ENCODE results near the gene MYOG. TPM values are rescaled to one million over a fixed set of nuclear protein-coding genes. Genes with fewer than 3 reads are reported as not detected.

MYOG gene
- total and polyA plus RNA-seq, 10 of the 15 experiments (the other 5 are each of a cell fraction or from before 2014, with no cell fraction given): not detected

DNA sequence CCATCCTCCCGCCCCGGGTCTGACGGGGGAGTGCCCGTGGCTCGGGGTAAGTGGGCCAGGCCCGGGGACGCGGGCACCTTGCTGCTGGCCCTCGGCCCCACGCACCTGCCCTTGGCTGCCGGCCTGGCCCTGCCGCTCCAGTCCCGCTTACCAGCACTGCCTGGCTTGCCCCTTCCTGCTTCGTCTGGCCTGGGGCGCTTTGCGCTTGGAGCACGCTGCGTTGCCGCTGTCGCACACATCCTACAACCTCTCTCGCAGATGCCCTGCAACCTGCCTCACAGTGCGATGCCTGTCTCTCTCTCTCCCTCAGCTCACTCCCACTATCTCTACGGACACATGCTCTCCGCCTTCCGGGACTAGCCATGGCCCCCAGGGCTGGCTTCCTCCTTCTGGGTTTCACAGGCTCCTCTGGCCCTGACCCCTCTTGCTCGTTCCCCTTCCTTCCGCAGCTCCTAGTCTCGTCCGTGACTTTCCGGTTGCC lies 9.7 kb downstream of the MYOG start (continued):
- TF ChIP-seq ZBED1 (IDR thresholded peaks at IDR 0.05; ENCODE audit: borderline replicate concordance) (no peak), NBN (IDR thresholded peaks at IDR 0.05) (no peak), CHD4 (IDR thresholded peaks at IDR 0.05) (no peak)

DNA sequence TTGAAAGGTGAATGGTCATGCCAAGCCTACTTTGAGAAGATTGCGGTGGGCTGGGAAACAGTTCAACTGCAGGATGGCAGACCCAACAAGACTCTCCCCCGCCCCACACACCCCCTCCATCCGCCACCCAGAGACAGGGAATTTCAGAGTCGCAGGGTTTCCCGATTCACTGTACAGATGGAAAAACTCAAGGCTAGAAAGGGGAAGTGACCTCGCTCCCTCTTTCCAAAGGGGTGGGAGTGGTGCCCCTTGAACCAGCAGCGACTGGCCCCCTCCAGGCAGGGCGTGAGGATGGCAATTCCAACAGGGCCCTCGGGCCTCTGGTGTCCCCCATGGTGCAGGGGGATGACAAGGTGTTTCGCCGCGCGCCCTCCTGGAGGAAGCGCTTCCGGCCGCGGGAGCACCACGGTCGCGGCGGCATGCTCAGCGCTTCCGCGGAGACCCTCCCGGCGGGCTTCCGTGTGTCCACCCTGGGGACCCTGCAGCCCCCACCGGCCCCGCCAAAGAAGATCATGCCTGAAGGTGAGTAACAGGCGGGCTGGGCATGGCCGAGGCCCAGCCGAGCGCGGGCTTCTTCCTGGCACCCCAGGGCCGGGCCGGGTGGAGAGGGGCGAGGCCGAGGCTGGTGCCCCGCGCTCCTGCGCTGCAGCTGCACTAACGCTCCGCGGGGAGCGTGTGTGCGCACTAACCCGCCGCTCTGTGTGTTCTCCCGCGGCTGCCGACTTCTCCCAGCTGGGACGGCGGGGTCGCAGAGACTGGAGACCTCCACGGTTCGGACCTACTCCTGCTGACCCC lies 10.4 kb downstream of the MYOG start:
- Histone ChIP-seq H3K4me2 (ENCODE audit: control insufficient read depth, insufficient read depth) (no peak overlapping the region), H3K27me3 (replicated peaks in 1 of 2; ENCODE audit: control insufficient read depth in 2 of 2, insufficient read depth in 2 of 2, low read length in 1 of 2) (peaks cover 3 to 13% of the 10 kb centered on the region in 2 experiments; a peak in 2 of 4 replicates), H2AFZ (ENCODE audit: control insufficient read depth, low read depth, low read length) (no peak overlapping the region), H3K9ac (ENCODE audit: control insufficient read depth, insufficient read depth, low read length) (no peak overlapping the region), H3K27ac (ENCODE audit: control insufficient read depth, insufficient read depth) (no peak overlapping the region), H3K9me3 (replicated peaks; ENCODE audit: control insufficient read depth, insufficient read depth, low read length) (no peaks in the 10 kb centered on the region), H4K20me1 (ENCODE audit: control insufficient read depth, insufficient read depth) (no peaks in the 10 kb centered on the region), H3K4me1 (ENCODE audit: control insufficient read depth, insufficient read depth, low read length) (no peaks in the 10 kb centered on the region), H3K36me3 (ENCODE audit: control insufficient read depth in 2 of 2, insufficient read depth in 2 of 2, low read length in 1 of 2) (no peaks in the 10 kb centered on the region), H3K4me3 (no peak overlapping the region), H3K79me2 (ENCODE audit: control insufficient read depth, insufficient read depth, low read length) (no peaks in the 10 kb centered on the region)
- TF ChIP-seq, protein P1, sequence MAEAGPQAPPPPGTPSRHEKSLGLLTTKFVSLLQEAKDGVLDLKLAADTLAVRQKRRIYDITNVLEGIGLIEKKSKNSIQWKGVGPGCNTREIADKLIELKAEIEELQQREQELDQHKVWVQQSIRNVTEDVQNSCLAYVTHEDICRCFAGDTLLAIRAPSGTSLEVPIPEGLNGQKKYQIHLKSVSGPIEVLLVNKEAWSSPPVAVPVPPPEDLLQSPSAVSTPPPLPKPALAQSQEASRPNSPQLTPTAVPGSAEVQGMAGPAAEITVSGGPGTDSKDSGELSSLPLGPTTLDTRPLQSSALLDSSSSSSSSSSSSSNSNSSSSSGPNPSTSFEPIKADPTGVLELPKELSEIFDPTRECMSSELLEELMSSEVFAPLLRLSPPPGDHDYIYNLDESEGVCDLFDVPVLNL (IDR thresholded peaks at IDR 0.05; ENCODE audit: low read depth, low read length): no peak
- TF ChIP-seq GATAD2B (conservative IDR thresholded peaks at IDR 0.05; ENCODE audit: low read depth) (no peak), ZNF217 (IDR thresholded peaks at IDR 0.05) (no peak), SREBF1 (IDR thresholded peaks at IDR 0.05; ENCODE audit: low read length) (no peak), PAX5 (IDR thresholded peaks at IDR 0.05; ENCODE audit: borderline replicate concordance, low read depth, low read length) (no peak), CEBPB (IDR thresholded peaks at IDR 0.05; ENCODE audit: borderline replicate concordance in 1 of 2, low read depth in 2 of 2, low read length in 2 of 2) (no peak), ZZZ3 (IDR thresholded peaks at IDR 0.05; ENCODE audit: control insufficient read depth, insufficient read length, low read depth) (no peak), POLR2AphosphoS5 (IDR thresholded peaks at IDR 0.05; ENCODE audit: low read length) (no peak), NR2F1 (conservative IDR thresholded peaks at IDR 0.05) (no peak), FOS (IDR thresholded peaks at IDR 0.05; ENCODE audit: borderline replicate concordance, extremely low read depth, insufficient read length) (no peak), RB1 (IDR thresholded peaks at IDR 0.05; ENCODE audit: borderline replicate concordance) (no peak), EP300 (IDR thresholded peaks at IDR 0.05; ENCODE audit: borderline replicate concordance in 1 of 2, control insufficient read depth in 1 of 2, low read depth in 2 of 2, low read length in 2 of 2) (no peak), ZSCAN29 (IDR thresholded peaks at IDR 0.05) (no peak), YBX1 (IDR thresholded peaks at IDR 0.05) (no peak), RCOR1 (conservative IDR thresholded peaks at IDR 0.05; ENCODE audit: low read depth, low read length) (no peak), POLR2AphosphoS2 (IDR thresholded peaks at IDR 0.05; ENCODE audit: low read depth, low read length) (no peak), MEF2A (IDR thresholded peaks at IDR 0.05; ENCODE audit: insufficient read depth, low read depth, low read length) (no peak), NR2C2 (IDR thresholded peaks at IDR 0.05; ENCODE audit: borderline replicate concordance, control insufficient read depth, insufficient read length, low read depth) (no peak)
- TF ChIP-seq, protein P2, sequence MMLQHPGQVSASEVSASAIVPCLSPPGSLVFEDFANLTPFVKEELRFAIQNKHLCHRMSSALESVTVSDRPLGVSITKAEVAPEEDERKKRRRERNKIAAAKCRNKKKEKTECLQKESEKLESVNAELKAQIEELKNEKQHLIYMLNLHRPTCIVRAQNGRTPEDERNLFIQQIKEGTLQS (IDR thresholded peaks at IDR 0.05; ENCODE audit: borderline replicate concordance, extremely low read depth, low read depth, low read length): no peak
- DNase-seq (ENCODE audit: low read depth, low spot score) (no peak), ATAC-seq (no peak; the same call in 2 of the 3 replicates), FAIRE-seq (no peak)
- RAD21 ChIA-PET (ENCODE audit: unreplicated experiment): no interaction called here
- in situ Hi-C loops (cut with MboI): no loop called here
- CTCF ChIA-PET: no interaction called here
- no TSS peak for BruUV-seq (replicated peaks)
- SMC1A ChIA-PET (ENCODE audit: uncharacterized antibody, unreplicated experiment): no interaction called here
- intact Hi-C loops (cut with micrococcal nuclease; ENCODE audit: unreplicated experiment): no loop called here
- POLR2A ChIA-PET: no interaction called here
- 20% methylated on average over 52 of the region's 56 CpGs for WGBS (ENCODE audit: insufficient coverage, insufficient replicate concordance, low lambda C conversion rate, missing lambda C conversion rate)
